ENCODE data around the gene FARP1.

Gene FARP1

DNA sequence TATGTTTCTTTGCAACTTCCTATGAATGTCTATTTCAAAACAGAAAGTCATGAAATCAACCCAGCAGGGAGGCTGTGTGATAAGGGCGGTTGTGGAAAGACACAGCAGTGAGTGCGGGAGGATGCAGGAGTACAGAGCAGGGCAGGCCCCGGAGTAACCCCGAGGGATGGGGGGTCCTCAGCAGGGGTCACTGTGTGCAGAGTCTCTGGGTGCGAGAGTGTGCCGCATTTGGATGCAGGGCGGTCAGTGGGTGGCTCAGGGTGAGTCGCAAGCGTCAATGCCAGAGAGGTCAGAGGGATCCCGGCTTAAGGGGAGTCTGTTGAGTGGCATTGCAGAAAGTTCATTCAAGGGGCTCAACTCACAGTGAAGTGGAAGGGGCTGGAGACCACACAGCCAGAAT is 286.2 kb downstream of the FARP1 start:
- DNase-seq (ENCODE audit: low spot score) = no peak

- no peak for DNase-seq (ENCODE audit: low spot score)
Measured at GRCh38 chr13:98429531-98429930, 286.6 kb downstream of the FARP1 start.

DNA sequence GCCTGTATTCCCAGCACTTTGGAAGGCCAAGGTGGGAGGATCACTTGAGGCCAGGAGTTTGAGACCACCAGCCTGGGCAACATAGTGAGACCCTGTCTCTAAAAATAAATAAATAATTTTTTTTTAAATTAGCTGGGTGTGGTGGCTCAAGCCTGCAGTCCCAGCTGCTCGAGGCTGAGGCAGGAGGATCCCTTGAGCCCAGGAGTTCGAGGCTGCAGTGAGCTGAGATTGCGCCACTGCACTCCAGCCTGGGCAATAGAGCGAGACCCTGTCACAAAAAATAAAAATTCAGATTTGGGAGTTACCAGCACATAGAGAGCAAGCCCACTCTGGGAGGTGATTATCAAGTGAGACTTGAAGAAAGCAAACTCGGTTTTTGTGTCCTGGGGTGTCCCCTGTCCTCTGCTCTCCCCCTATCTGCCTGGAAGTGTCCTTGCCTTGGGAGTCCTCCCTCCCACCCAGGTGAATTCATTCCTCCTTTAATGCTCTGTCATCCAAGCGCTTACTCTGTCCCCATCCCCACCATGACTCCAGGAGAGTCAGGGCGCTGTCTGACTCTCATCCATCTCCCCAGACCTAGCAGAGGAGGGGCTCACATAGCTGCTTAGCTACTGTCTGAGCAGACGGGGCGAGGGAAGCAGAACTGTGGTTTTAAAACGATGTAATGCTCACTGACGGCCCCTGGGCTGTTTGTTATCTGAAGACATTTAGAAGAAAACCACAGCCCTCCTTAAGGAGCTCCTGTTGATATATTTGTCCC is 287.3 kb downstream of the FARP1 start:
- no peak for DNase-seq (ENCODE audit: low spot score)

GRCh38 chr13:98432638-98433037 is 289.7 kb downstream of the FARP1 start:
- DNase-seq (ENCODE audit: low spot score) = no peak

- no peak for DNase-seq (ENCODE audit: low spot score)
Measured at GRCh38 chr13:98433654-98434053, 290.8 kb downstream of the FARP1 start.

- DNase-seq (ENCODE audit: low spot score) = no peak
Measured at GRCh38 chr13:98434060-98434459, 291.2 kb downstream of the FARP1 start.

GRCh38 chr13:98435376-98435775 is 292.5 kb downstream of the FARP1 start:
- DNase-seq (ENCODE audit: low spot score) = no peak

DNA sequence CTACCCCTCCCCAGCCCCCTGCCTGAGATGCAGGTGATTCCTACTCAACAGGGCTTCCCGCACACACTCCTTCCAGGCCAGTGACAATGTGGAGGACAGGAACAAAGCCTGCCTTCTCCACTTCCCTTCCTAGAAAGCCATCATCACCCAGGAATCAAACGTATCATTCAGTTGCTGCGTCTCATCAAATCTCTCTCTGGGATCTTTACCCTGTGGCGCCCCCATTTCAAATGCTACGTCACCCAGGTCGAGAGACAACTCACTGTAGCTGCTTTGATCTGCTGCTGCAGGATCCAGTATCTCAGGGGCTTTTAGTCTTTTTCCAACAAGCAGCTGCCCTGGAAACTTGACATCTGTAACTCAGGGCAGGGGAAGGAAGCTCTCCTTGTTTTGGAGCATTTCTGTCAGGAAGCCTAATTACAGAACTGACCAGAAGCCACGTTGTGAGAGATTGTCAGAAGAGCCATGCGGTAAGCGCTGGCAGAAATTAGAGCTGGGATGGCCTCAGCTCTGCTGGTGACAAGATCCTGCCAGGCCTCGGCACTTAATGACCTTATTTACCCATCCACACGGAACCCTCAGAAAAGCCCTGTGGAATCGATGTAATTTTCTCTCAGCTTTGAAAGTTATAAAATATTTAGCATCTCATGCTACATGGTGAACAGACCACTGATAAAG is 293.5 kb downstream of the FARP1 start:
- no peak for DNase-seq (ENCODE audit: low spot score)

- no peak for DNase-seq (ENCODE audit: low spot score)
Measured at GRCh38 chr13:98438246-98439125, 295.6 kb downstream of the FARP1 start.

- DNase-seq (ENCODE audit: low spot score) = no peak
Measured at GRCh38 chr13:98439126-98439828, 296.4 kb downstream of the FARP1 start.

DNA sequence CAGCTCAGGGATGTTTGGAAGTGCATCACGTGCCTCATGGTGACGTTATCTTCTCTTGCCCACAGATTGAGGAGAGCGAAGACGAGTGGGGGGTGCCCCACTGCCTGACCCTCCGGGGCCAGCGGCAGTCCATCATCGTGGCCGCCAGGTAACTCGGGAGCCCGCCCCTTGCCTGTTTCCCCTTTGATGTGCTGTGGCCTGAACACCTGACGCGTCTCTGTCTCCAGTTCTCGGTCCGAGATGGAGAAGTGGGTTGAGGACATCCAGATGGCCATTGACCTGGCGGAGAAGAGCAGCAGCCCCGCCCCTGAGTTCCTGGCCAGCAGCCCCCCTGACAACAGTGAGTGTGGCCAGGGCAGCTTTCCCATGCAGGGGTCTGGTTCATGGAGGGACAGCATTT is 297.0 kb downstream of the FARP1 start:
- DNase-seq (ENCODE audit: low spot score) = no peak

GRCh38 chr13:98440390-98441055 is 297.6 kb downstream of the FARP1 start:
- DNase-seq (ENCODE audit: low spot score) = no peak

DNA sequence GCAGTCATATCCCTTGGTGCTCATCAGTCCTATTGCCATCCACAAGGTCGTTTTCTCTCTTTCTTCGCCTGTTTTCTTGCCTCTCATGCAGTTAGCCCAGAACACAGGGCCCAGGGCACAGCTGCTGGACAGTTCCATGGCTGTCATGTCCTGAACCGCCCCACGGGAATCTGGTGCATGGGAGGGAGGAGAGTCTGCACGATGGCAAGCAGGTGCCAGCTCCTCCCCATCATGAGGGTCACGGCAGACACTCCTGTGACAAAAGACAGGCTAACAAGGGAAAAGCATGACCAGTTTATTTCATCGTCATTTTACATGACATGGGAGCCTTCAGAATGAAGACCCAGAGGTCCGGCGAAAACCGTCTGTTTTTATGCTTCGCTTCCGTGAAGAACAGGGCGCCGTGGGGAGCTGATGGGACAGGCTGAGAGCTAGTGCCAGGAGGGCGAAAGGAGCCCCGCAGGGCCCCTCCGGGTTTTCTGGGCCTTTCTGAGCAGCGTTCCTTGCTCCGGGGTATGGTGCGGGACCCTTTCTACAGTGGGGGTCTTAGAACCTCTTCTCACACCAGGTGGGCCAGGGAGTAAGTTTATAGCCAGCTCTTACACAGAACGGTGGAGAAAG is 298.3 kb downstream of the FARP1 start:
- no peak for DNase-seq (ENCODE audit: low spot score)

DNA sequence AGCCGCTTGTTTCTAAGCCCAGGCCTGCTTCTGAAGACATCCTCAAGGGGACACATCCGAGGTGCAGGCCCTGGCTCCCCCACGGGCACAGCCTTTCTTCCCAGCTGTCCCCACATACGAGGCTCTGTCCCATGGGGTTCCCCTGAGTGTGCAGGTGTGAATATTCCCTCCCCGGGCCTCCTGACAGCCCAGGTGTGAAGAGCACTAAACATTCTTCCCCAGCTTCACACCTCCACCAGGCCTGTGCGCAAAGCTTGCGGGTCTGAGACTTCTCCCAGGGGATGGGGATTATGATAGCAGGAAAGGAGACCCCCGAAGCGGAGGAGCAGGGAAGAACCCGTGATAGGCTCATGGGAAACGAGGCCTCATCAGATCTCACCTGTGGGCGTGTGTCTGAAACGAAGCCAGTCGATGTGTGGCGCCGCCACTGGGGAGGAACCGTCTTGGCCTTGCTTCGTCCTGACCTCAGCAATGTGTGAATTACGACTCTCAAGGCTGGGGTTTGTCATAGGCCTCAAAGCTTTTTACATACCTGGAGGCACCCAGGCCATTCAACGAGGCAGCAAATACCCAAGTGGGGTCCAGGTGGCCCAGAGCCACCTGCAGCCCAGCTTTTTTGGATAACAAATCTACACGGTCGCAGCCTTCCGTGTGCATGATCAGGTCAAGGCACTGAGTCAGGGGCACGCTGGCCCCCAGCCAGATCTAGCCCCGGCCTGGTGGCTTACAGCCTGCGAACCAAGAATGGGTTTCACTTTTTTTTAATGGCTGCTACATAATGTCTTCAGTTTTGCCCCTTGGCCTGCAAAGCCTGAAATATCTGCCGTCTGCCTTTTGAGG is 299.7 kb downstream of the FARP1 start:
- no peak for DNase-seq (ENCODE audit: low spot score)

GRCh38 chr13:98443329-98443728 is 300.4 kb downstream of the FARP1 start:
- peak; percentile 94 for DNase-seq (ENCODE audit: low spot score)

- DNase-seq (ENCODE audit: low spot score) = no peak
Measured at GRCh38 chr13:98443800-98444325, 301.0 kb downstream of the FARP1 start.

- no peak for DNase-seq (ENCODE audit: low spot score)
Measured at GRCh38 chr13:98444381-98444780, 301.5 kb downstream of the FARP1 start.

DNA sequence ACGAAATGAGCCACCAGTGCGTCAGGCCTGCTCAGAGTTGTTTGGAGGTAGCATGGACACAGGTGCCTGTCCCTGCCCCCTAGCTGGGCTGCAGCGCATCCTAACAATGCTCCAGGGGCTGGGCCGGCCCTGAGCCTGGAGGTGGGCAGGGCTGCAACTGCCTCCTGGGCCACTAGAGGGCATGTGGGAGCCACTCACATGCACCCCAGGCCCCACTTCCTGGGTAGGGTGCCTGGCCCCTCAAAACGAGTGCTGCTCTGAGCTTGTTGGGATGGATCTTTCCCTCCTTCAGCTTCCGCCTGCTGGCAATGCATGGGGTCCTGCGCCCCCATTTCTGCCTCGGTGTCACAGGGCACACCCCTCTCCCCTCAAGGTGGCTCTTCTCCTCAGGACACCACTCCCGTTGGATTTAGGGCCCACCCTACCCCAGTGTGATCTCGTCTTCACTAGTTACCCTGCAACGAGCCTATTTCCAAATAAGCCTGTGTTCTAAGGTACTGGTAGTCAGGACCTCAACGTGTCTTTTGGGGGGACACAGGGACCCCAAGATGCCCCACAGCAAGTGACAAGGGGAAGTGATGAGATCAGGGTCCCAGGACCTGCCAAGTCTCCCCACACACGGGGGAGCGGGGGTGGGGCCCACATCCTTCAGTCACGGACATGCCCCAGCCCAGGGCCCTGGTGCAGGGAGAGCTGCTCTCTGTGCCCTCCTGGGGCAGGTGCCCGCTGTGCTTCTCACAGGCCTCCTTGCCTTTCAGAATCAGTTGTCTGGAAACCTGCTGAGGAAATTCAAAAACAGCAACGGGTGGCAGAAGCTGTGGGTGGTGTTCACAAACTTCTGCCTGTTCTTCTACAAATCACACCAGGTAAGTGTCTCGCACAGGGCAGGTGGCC is 302.7 kb downstream of the FARP1 start:
- peak; percentile 84 for DNase-seq (ENCODE audit: low spot score)

DNA sequence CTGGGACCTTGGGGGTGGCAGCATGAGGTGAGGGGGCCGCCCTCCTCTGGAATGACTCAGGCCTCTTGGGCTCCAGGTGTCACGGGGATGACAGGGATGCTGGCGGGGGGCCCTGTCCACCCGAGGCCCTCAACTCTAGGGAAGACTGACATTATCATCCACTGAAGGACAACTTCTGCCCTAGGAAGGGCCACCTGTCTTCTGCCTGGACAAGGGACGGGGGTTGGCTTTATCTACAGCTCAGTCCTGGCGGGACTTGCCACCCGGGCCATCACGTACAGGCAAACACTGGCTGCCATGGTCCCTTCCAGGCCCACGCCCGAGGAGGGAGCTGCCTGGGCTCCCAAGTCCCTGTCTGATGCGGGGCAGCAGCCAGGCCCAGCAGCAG is 303.3 kb downstream of the FARP1 start:
- no peak for DNase-seq (ENCODE audit: low spot score)
